T-cell (primary cell): ENCODE measurements around the gene PAPPA. TPM values are rescaled to one million over a fixed set of nuclear protein-coding genes. Genes with fewer than 3 reads are reported as not detected.

Experiments
- ATAC-seq, 4 experiments: fragments of 200-7000 bp in 3 of 4; fragments of 150-1000 bp in 1 of 4; cut with Tn5 transposase; replicated peaks in 1 of 4; 1 replicate in 3 of 4; 2 replicates in 1 of 4; pipeline ENCODE4 v1.10.0; 2021; ENCODE audit warnings: moderate library complexity in 3 of 4, mild to moderate bottlenecking in 2 of 4, moderate number of reproducible peaks in 1 of 4
- CTCF ChIA-PET, 2 donors: fragments of 300-600 bp; sonication (Branson Sonifier 250); formaldehyde crosslinking; loops; one replicate each; lab custom pipeline; 2022; ENCODE audit warnings: antibody characterized with exemption in 2 of 2; lab: Charles Lee
- POLR2A ChIA-PET, 2 donors: fragments of 300-600 bp; sonication (Branson Sonifier 250); formaldehyde crosslinking; loops; one replicate each; lab custom pipeline; 2022; ENCODE audit warnings: antibody characterized with exemption in 2 of 2; lab: Charles Lee
- DNase-seq, 35 experiments: peaks; one replicate each; pipeline versions ENCODE4 v3.0.0 to v3.0.0-alpha.2; 2013 to 2023
- H3K27ac ChIP-seq: one replicate; pipeline ENCODE4 v1.5.1; 2013; ENCODE audit warnings: low read length
- H3K27me3 ChIP-seq, 2 experiments: replicated peaks in 1 of 2; 1 replicate in 1 of 2; 2 replicates in 1 of 2; pipeline versions ENCODE4 v1.6.1 to v1.7.0; 2013; ENCODE audit warnings: low read length in 1 of 2, mixed read lengths in 1 of 2; ENCODE audit not compliant: control insufficient read depth in 2 of 2, insufficient read depth in 2 of 2; ENCODE audit errors: extremely low read depth in 1 of 2
- H3K36me3 ChIP-seq, 2 donors: 1 replicate in 1 of 2; 2 replicates in 1 of 2; pipeline versions ENCODE4 v1.6.1 to v1.7.0; 2013; ENCODE audit warnings: low read length in 1 of 2; ENCODE audit not compliant: control insufficient read depth in 2 of 2, insufficient read depth in 1 of 2; ENCODE audit errors: extremely low read depth in 1 of 2
- H3K4me1 ChIP-seq, 2 experiments: 1 replicate in 1 of 2; 2 replicates in 1 of 2; pipeline versions ENCODE4 v1.6.1 to v1.7.0; 2013; ENCODE audit warnings: low read length in 2 of 2, mixed read lengths in 1 of 2; ENCODE audit not compliant: insufficient read depth in 2 of 2, control insufficient read depth in 1 of 2; ENCODE audit errors: extremely low read depth in 1 of 2
- H3K4me3 ChIP-seq, 2 donors: 1 replicate in 1 of 2; 2 replicates in 1 of 2; pipeline versions ENCODE4 v1.5.1 to v1.7.0; 2013; ENCODE audit warnings: mild to moderate bottlenecking in 2 of 2, low read length in 1 of 2, moderate library complexity in 1 of 2; ENCODE audit not compliant: control insufficient read depth in 1 of 2; ENCODE audit errors: extremely low read depth in 1 of 2
- H3K9me3 ChIP-seq: 2 replicates; pipeline ENCODE4 v1.7.0; 2013
- H3K27ac Mint-ChIP-seq, 2 donors: one replicate each; pipeline ENCODE4 v1.8.0; 2020 to 2021; ENCODE audit warnings: mild to moderate bottlenecking in 2 of 2, mixed read lengths in 2 of 2
- H3K27me3 Mint-ChIP-seq, 2 donors: one replicate each; pipeline ENCODE4 v1.8.0; 2021 to 2022; ENCODE audit warnings: mixed read lengths in 2 of 2
- H3K36me3 Mint-ChIP-seq: one replicate; pipeline ENCODE4 v1.8.0; 2021; ENCODE audit warnings: mixed read lengths
- H3K4me1 Mint-ChIP-seq, 3 donors: one replicate each; pipeline ENCODE4 v1.8.0; 2020 to 2022; ENCODE audit warnings: mixed read lengths in 3 of 3, mild to moderate bottlenecking in 1 of 3
- H3K4me3 Mint-ChIP-seq, 3 donors: one replicate each; pipeline ENCODE4 v1.8.0; 2020 to 2022; ENCODE audit warnings: mild to moderate bottlenecking in 3 of 3, mixed read lengths in 3 of 3, moderate library complexity in 3 of 3
- H3K9me3 Mint-ChIP-seq, 3 donors: one replicate each; pipeline ENCODE4 v1.8.0; 2020 to 2022; ENCODE audit warnings: mixed read lengths in 3 of 3
- WGBS: methylation state at CpG from one replicate; pipeline ENCODE4 v1.1.5; 2013; ENCODE audit warnings: missing lambda C conversion rate; ENCODE audit not compliant: insufficient coverage; 5-methylcytosine and 5-hydroxymethylcytosine counted together
- total RNA-seq, 35 experiments: library from RNA in 6 of 35; stranded (reverse) in 6 of 35; fragments of 120-200 nt in 1 of 35; gene quantifications; one replicate each; pipeline versions ENCODE4 v1.2.1 to v1.2.4 and lab custom pipeline; 2013 to 2026

The PAPPA gene
- total RNA-seq, 5 donors from 2014 or later (not counting 1 experiment from before 2014, with no cell fraction given), result 0.03 to 0.09 (median 0.07) TPM; not detected in 2

- H3K4me1 ChIP-seq, result no peaks in the 10 kb centered on the region
- H3K27ac Mint-ChIP-seq, result no peak overlapping the region
- no CpG with 5 or more reads among the region's 4 CpGs for WGBS
- no peak overlapping the region for H3K27ac ChIP-seq
- ATAC-seq (no peak), DNase-seq (no peak)
- H3K9me3 ChIP-seq, result no peaks in the 10 kb centered on the region
- H3K36me3 ChIP-seq, result no peaks in the 10 kb centered on the region
- H3K4me1 Mint-ChIP-seq, result peaks cover 13 to 14% (median 13%) of the 10 kb centered on the region in 3 donors
- no peak overlapping the region for H3K4me3 ChIP-seq
- peaks cover 50 to 63% of the 10 kb centered on the region in 2 donors for H3K27me3 Mint-ChIP-seq
- ChIA-PET POLR2A (no interaction called here), CTCF (no interaction called here)
- H3K36me3 Mint-ChIP-seq, result no peaks in the 10 kb centered on the region
- H3K9me3 Mint-ChIP-seq, result peaks cover 0 to 4% (median 0%) of the 10 kb centered on the region in 3 donors
- H3K27me3 ChIP-seq, result peaks cover 15 to 22% of the 10 kb centered on the region in 2 experiments
- no peak overlapping the region for H3K4me3 Mint-ChIP-seq
Observed at GRCh38 chr9:116151199-116151598, 2.4 kb upstream of the PAPPA start.

GRCh38 chr9:116151966-116152381 lies 1.6 kb upstream of the PAPPA start:
- no peaks in the 10 kb centered on the region for H3K36me3 Mint-ChIP-seq
- peaks cover 0 to 4% (median 0%) of the 10 kb centered on the region in 3 donors for H3K9me3 Mint-ChIP-seq
- CTCF ChIA-PET, result no interaction called here
- WGBS, result no CpG with 5 or more reads among the region's 6 CpGs
- H3K27ac Mint-ChIP-seq, result no peak overlapping the region
- H3K27me3 ChIP-seq, result peaks cover 21 to 22% of the 10 kb centered on the region in 2 experiments
- ATAC-seq, result no peak
- POLR2A ChIA-PET, result no interaction called here
- H3K27ac ChIP-seq, result no peak overlapping the region
- H3K9me3 ChIP-seq, result no peaks in the 10 kb centered on the region
- DNase-seq, result no peak
- peaks cover 13 to 14% (median 13%) of the 10 kb centered on the region in 3 donors for H3K4me1 Mint-ChIP-seq
- H3K36me3 ChIP-seq, result no peaks in the 10 kb centered on the region
- H3K27me3 Mint-ChIP-seq, result peaks cover 58 to 66% of the 10 kb centered on the region in 2 donors
- H3K4me3 Mint-ChIP-seq, result no peak overlapping the region
- H3K4me3 ChIP-seq, result no peak overlapping the region
- no peaks in the 10 kb centered on the region for H3K4me1 ChIP-seq

- peaks cover 0 to 4% (median 0%) of the 10 kb centered on the region in 3 donors for H3K9me3 Mint-ChIP-seq
- no peaks in the 10 kb centered on the region for H3K36me3 Mint-ChIP-seq
- no peak overlapping the region for H3K27ac Mint-ChIP-seq
- peaks cover 61 to 68% of the 10 kb centered on the region in 2 donors for H3K27me3 Mint-ChIP-seq
- Histone ChIP-seq H3K36me3 (no peaks in the 10 kb centered on the region), H3K27me3 (peaks cover 22 to 25% of the 10 kb centered on the region in 2 experiments), H3K4me3 (no peak overlapping the region), H3K9me3 (no peaks in the 10 kb centered on the region), H3K27ac (no peak overlapping the region), H3K4me1 (no peaks in the 10 kb centered on the region)
- H3K4me3 Mint-ChIP-seq, result peak overlapping the region in 1 of 3 donors; percentile 32
- POLR2A ChIA-PET, result no interaction called here
- H3K4me1 Mint-ChIP-seq, result peaks cover 13 to 14% (median 13%) of the 10 kb centered on the region in 3 donors
- DNase-seq (no peak), ATAC-seq (no peak)
- CTCF ChIA-PET, result no interaction called here
- WGBS, result no CpG with 5 or more reads among the region's 2 CpGs
Observed at GRCh38 chr9:116152390-116152789, 1.2 kb upstream of the PAPPA start.

GRCh38 chr9:116152941-116153764 lies 438 bp upstream of the PAPPA start:
- ChIA-PET CTCF (no interaction called here), POLR2A (interaction anchor here in 1 of 2 donors (0.7 kb wide), 1 partner anchor 1028 kb away, joined by 12 read pairs; no protein-coding TSS in a partner anchor)
- H3K27ac Mint-ChIP-seq, result no peak overlapping the region
- Histone ChIP-seq H3K36me3 (no peaks in the 10 kb centered on the region), H3K27me3 (peaks cover 26 to 30% of the 10 kb centered on the region in 2 experiments), H3K27ac (no peak overlapping the region), H3K9me3 (no peaks in the 10 kb centered on the region), H3K4me3 (no peak overlapping the region), H3K4me1 (no peaks in the 10 kb centered on the region)
- H3K4me1 Mint-ChIP-seq, result peaks cover 13 to 14% (median 13%) of the 10 kb centered on the region in 3 donors
- DNase-seq, result no peak
- H3K4me3 Mint-ChIP-seq, result peak overlapping the region in 1 of 3 donors; percentile 32
- 26% methylated on average over 4 of the region's 9 CpGs for WGBS
- no peak for ATAC-seq
- H3K9me3 Mint-ChIP-seq, result peaks cover 0 to 4% (median 0%) of the 10 kb centered on the region in 3 donors
- no peaks in the 10 kb centered on the region for H3K36me3 Mint-ChIP-seq
- peaks cover 58 to 74% of the 10 kb centered on the region in 2 donors for H3K27me3 Mint-ChIP-seq

GRCh38 chr9:116154334-116154975 lies 864 bp downstream of the PAPPA start:
- WGBS, result 5% methylated on average over 70 of the region's 74 CpGs
- DNase-seq (no peak), ATAC-seq (peak in 1 of 4 experiments; percentile 27)
- H3K4me3 Mint-ChIP-seq, result no peak overlapping the region
- ChIA-PET CTCF (no interaction called here), POLR2A (no interaction called here)
- H3K27ac Mint-ChIP-seq, result no peak overlapping the region
- peaks cover 64 to 75% of the 10 kb centered on the region in 2 donors for H3K27me3 Mint-ChIP-seq
- no peaks in the 10 kb centered on the region for H3K36me3 Mint-ChIP-seq
- H3K4me1 Mint-ChIP-seq, result peaks cover 13 to 14% (median 13%) of the 10 kb centered on the region in 3 donors
- Histone ChIP-seq H3K4me3 (no peak overlapping the region), H3K27me3 (peaks cover 26 to 30% of the 10 kb centered on the region in 2 experiments), H3K4me1 (no peaks in the 10 kb centered on the region), H3K36me3 (no peaks in the 10 kb centered on the region), H3K9me3 (no peaks in the 10 kb centered on the region), H3K27ac (no peak overlapping the region)
- H3K9me3 Mint-ChIP-seq, result peaks cover 0 to 4% (median 0%) of the 10 kb centered on the region in 3 donors

- ATAC-seq, result no peak
- H3K27me3 Mint-ChIP-seq, result peaks cover 64 to 76% of the 10 kb centered on the region in 2 donors
- peaks cover 0 to 4% (median 0%) of the 10 kb centered on the region in 3 donors for H3K9me3 Mint-ChIP-seq
- Histone ChIP-seq H3K4me3 (no peak overlapping the region), H3K36me3 (no peaks in the 10 kb centered on the region), H3K4me1 (no peaks in the 10 kb centered on the region), H3K27ac (no peak overlapping the region), H3K9me3 (no peaks in the 10 kb centered on the region), H3K27me3 (peaks cover 25 to 30% of the 10 kb centered on the region in 2 experiments)
- H3K27ac Mint-ChIP-seq, result no peak overlapping the region
- no peak for DNase-seq
- no peaks in the 10 kb centered on the region for H3K36me3 Mint-ChIP-seq
- peak overlapping the region in 1 of 3 donors; percentile 2 for H3K4me3 Mint-ChIP-seq
- peaks cover 13 to 14% (median 13%) of the 10 kb centered on the region in 3 donors for H3K4me1 Mint-ChIP-seq
- ChIA-PET CTCF (no interaction called here), POLR2A (no interaction called here)
- 4% methylated on average over 14 of the region's 27 CpGs for WGBS
Observed at GRCh38 chr9:116154976-116155697, 1.5 kb downstream of the PAPPA start.
